SU-DHL-6 (cell line): ENCODE measurements around the gene CDH22.

Source experiments
- H2AFZ ChIP-seq: fragments of 200-600 bp; sonication (generic); 2 replicates; pipeline ENCODE4 v1.6.1; 2014; ENCODE audit warnings: low read depth, mild to moderate bottlenecking, moderate library complexity, mixed read lengths, antibody characterized with exemption, low read length; ENCODE audit not compliant: severe bottlenecking
- H3F3A ChIP-seq: fragments of 200-600 bp; shearing (Covaris generic); 2 replicates; pipeline ENCODE4 v1.6.0; 2016; ENCODE audit warnings: antibody characterized with exemption, mild to moderate bottlenecking; ENCODE audit not compliant: insufficient read depth
- H3K27ac ChIP-seq: fragments of 200-600 bp; sonication (generic); 2 replicates; pipeline ENCODE4 v1.5.1; 2016; ENCODE audit warnings: low read depth, mild to moderate bottlenecking, low read length, moderate library complexity, mixed read lengths
- H3K27me3 ChIP-seq: fragments of 200-600 bp; sonication (generic), shearing (Covaris generic); 2 replicates; pipeline ENCODE4 v1.6.0; 2014; ENCODE audit warnings: mild to moderate bottlenecking, low read length
- H3K36me3 ChIP-seq: fragments of 200-600 bp; sonication (generic); 2 replicates; pipeline ENCODE4 v1.6.1; 2014; ENCODE audit warnings: mild to moderate bottlenecking, low read length, mixed read lengths
- H3K4me2 ChIP-seq: fragments of 300-600, 200-600 bp; shearing (Covaris generic), sonication (generic); 2 replicates; pipeline ENCODE4 v1.6.0; 2014; ENCODE audit warnings: low read length, low read depth, mild to moderate bottlenecking; ENCODE audit not compliant: poor library complexity, severe bottlenecking
- H3K4me3 ChIP-seq: fragments of 200-600 bp; sonication (generic); 2 replicates; pipeline ENCODE4 v1.5.1; 2014; ENCODE audit warnings: antibody characterized with exemption, low read length, mild to moderate bottlenecking, mixed read lengths; ENCODE audit not compliant: insufficient read depth, poor library complexity, severe bottlenecking
- H3K79me2 ChIP-seq: fragments of 200-600 bp; sonication (generic); 2 replicates; pipeline ENCODE4 v1.6.1; 2014; ENCODE audit warnings: mild to moderate bottlenecking, low read length, moderate library complexity; ENCODE audit not compliant: insufficient read depth
- H3K9ac ChIP-seq: fragments of 200-600 bp; sonication (generic); 2 replicates; pipeline ENCODE4 v1.7.0; 2014; ENCODE audit warnings: mild to moderate bottlenecking, low read length
- H3K9me2 ChIP-seq: fragments of 200-600 bp; sonication (generic); replicated peaks from 2 replicates; pipeline ENCODE4 v1.6.1; 2014; ENCODE audit warnings: low read length; ENCODE audit not compliant: insufficient read depth
- H3K9me3 ChIP-seq: fragments of 200-600 bp; sonication (generic); 2 replicates; pipeline ENCODE4 v1.6.1; 2014; ENCODE audit warnings: low read length, mixed read lengths; ENCODE audit not compliant: insufficient read depth
- H4K20me1 ChIP-seq: fragments of 200-600 bp; sonication (generic); 2 replicates; pipeline ENCODE4 v1.6.1; 2014; ENCODE audit warnings: low read depth, mild to moderate bottlenecking, antibody characterized with exemption, low read length, moderate library complexity, mixed read lengths
- EZH2phosphoT487 ChIP-seq: fragments of 200-600 bp; sonication (generic), shearing (Covaris generic); conservative IDR thresholded peaks from 2 replicates; pipeline ENCODE4 v1.6.1; 2018; ENCODE audit warnings: mild to moderate bottlenecking, antibody characterized with exemption, low read length, moderate library complexity, mixed read lengths
- TF ChIP-seq, protein P1 (sequence below): fragments of 200-600 bp; sonication (generic); IDR thresholded peaks from one replicate; pipeline ENCODE4 v1.5.1; 2017; ENCODE audit warnings: antibody characterized with exemption, mild to moderate bottlenecking, low read length, moderate library complexity; ENCODE audit not compliant: insufficient read depth, poor library complexity, severe bottlenecking

The CDH22 gene

DNA sequence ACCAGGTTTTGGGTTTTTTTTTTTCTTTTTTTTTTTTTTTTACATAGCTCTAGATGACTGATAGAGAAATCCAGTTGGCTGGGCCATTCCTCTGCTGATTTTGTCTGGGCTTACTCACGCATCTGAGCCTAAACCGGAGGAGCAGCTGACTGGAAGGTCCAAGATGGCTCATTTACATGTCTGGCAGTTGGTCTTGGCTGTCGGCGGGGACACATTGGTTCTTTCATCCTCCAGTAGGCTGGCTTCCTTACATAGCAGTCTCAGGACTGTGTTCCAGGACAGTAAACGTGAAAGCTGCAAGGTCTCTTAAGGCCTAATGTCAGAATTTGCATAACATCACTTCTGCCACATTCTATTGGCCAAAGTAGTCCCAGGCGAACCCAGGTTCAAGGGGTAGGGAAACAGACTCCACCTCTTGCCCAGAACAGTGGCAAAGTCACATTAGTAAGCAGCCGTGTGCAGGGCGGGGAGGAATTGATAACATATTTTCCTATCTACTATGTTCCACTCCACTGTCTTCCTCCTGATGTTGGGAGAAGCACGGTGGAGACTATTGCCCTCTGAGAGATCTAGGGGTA is 87.0 kb downstream of the CDH22 start:
- Histone ChIP-seq H3K9me2 (no peaks in the 10 kb centered on the region), H3K27ac (no peak overlapping the region), H4K20me1 (no peaks in the 10 kb centered on the region), H3K4me2 (no peak overlapping the region), H3K79me2 (no peaks in the 10 kb centered on the region), H3F3A (no peaks in the 10 kb centered on the region), H3K27me3 (no peaks in the 10 kb centered on the region), H3K36me3 (no peaks in the 10 kb centered on the region), H2AFZ (no peak overlapping the region), H3K9ac (no peak overlapping the region), H3K9me3 (no peaks in the 10 kb centered on the region), H3K4me3 (no peak overlapping the region)
- TF ChIP-seq, protein P1, sequence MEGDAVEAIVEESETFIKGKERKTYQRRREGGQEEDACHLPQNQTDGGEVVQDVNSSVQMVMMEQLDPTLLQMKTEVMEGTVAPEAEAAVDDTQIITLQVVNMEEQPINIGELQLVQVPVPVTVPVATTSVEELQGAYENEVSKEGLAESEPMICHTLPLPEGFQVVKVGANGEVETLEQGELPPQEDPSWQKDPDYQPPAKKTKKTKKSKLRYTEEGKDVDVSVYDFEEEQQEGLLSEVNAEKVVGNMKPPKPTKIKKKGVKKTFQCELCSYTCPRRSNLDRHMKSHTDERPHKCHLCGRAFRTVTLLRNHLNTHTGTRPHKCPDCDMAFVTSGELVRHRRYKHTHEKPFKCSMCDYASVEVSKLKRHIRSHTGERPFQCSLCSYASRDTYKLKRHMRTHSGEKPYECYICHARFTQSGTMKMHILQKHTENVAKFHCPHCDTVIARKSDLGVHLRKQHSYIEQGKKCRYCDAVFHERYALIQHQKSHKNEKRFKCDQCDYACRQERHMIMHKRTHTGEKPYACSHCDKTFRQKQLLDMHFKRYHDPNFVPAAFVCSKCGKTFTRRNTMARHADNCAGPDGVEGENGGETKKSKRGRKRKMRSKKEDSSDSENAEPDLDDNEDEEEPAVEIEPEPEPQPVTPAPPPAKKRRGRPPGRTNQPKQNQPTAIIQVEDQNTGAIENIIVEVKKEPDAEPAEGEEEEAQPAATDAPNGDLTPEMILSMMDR: no peak
- no peak for TF ChIP-seq EZH2phosphoT487

DNA sequence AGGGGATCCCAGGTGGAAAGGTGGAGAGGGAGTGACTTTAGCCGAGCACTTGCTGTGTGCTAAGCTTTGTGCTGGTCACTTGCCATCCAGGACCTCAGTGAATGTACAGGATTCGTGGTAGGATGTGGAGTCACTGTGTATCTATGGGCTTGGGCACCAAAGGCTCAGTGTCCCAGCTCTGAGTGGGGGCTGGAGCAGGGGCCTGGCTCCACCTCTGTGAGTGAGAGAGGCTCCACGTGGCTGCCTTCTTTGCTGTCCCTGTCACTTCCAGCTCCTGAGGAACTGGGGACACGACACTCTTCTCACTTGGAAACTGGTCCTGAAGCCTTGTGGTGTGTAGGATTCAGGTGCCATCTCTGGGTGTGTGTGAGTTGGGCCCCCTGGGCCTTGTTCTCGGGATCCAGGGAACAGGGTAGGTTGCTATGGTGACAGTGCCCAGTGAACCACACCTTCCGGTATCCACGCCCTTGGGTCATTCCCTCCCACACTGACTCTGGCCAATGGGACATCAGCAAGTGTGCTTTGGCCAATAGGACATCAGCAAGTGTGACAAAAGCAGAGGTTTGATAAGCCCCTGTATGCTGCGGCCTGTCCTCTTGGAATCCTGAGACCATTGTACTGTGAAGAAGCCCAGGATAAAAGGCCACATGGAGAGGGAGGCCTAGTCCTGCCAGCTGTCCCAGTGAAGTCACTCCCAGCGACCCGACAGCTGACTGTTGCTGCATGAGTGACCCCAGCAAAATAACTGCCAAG is 87.7 kb downstream of the CDH22 start:
- Histone ChIP-seq H3K9ac (no peak overlapping the region), H4K20me1 (no peaks in the 10 kb centered on the region), H2AFZ (no peak overlapping the region), H3K9me2 (no peaks in the 10 kb centered on the region), H3K4me2 (no peak overlapping the region), H3F3A (no peaks in the 10 kb centered on the region), H3K27ac (no peak overlapping the region), H3K79me2 (no peaks in the 10 kb centered on the region), H3K36me3 (no peaks in the 10 kb centered on the region), H3K4me3 (no peak overlapping the region), H3K9me3 (no peaks in the 10 kb centered on the region), H3K27me3 (no peaks in the 10 kb centered on the region)
- TF ChIP-seq, protein P1: no peak
- no peak for TF ChIP-seq EZH2phosphoT487

DNA sequence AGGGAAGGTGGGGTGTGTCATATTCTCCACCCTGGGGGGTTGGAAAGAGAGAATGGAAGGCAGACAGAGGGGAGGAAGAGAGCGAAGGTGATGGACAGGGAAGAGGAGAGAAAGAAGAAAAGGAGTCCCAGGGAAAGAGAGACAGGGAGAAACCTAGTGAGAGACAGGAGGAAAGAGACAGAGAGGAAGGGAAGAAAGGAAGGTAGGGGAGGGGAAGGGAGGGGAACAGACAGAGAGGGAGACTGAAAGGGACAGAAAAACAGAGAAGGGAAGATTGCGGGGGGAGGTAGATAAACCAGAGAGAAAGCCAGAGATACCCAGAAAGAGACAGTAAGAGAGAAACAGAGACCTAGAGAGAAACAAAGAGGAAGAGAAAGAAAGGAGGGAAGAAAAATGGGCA is 88.4 kb downstream of the CDH22 start:
- no peaks in the 10 kb centered on the region for H3K79me2 ChIP-seq
- no peaks in the 10 kb centered on the region for H3K36me3 ChIP-seq
- no peak overlapping the region for H3K27ac ChIP-seq
- H3F3A ChIP-seq: no peaks in the 10 kb centered on the region
- no peaks in the 10 kb centered on the region for H4K20me1 ChIP-seq
- H3K9me2 ChIP-seq: no peaks in the 10 kb centered on the region
- H3K9ac ChIP-seq: no peak overlapping the region
- H3K4me3 ChIP-seq: no peak overlapping the region
- no peaks in the 10 kb centered on the region for H3K9me3 ChIP-seq
- no peak overlapping the region for H2AFZ ChIP-seq
- TF ChIP-seq, protein P1: no peak
- no peaks in the 10 kb centered on the region for H3K27me3 ChIP-seq
- no peak overlapping the region for H3K4me2 ChIP-seq
